G401 (cell line): Measurements from ENCODE around the gene COL5A1. TPM values are rescaled to one million over a fixed set of nuclear protein-coding genes. Genes with fewer than 3 reads are reported as not detected.
A peak's percentile ranks its signal among the peaks of the same experiment; 100 is the strongest.

Experiments used
- DNase-seq: peaks from one replicate; pipeline ENCODE4 v3.0.0-alpha.2; 2015; ENCODE audit warnings: low spot score
- in situ Hi-C: cut with HindIII; loops from 2 replicates; pipeline ENCODE4 v1.10.0; 2016; ENCODE audit warnings: low sequenced_read_pairs, mixed read lengths
- total RNA-seq: library from RNA; depleted of rRNA; stranded (reverse); fragments of >200 nt; shearing (Covaris generic); gene quantifications from 2 replicates; pipeline ENCODE4 v1.2.3, GENCODE V29; 2014

Gene COL5A1
- total RNA-seq, 1 experiment from 2014 or later, result 0.58 TPM

DNA sequence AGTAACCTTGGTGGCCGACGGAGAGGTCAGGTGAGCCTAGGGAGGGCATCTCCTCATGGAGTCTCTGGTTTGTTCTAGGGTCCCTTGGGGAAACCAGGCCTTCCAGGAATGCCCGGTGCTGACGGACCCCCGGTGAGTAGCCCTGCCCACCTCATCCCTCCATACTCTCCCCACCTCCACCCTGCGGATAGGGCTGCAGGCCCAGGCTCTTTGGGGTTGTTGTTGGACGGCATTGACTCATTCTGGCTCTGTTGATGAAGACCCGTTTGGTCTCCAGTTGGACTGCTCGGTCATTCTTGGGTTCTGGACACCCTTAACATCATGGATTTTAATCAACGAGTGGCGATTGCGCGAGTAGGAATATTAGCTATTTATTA, 126.7 kb downstream of the COL5A1 start:
- in situ Hi-C loops, result no loop called here

DNA sequence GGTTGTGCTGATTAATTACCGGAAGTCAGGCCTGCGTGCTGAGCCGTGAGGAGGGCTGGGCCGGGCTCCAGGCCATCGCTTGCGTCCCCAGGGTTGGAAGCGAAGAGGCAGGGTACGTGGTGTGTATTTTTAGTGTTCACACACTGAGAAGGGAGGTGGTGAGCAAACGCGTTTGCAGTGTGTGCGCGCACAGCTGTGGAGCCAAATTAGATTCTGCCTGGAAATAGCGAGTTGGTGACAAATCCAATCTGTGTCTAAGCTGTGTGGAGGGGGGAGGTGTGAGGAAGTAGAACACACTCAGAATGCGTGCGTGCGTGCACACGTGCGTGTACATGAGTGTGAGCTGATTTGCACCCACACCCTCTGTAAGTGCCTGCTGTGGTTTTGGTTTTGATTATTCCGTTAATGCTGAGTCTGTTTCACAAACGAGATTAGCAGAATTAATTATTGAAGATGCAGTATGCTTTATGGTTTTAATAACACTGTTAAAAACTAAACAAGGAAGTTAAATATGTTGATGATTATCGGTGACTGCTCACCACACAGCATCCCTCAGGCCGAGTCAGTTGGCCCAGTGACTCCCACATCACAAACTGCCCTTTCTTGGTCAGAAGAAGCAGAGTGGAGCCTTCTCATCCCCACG, 127.2 kb downstream of the COL5A1 start:
- in situ Hi-C loops, result no loop called here

More for the DNA sequence above, 126.7 kb downstream of the COL5A1 start:
- DNase-seq, result no peak

DNA sequence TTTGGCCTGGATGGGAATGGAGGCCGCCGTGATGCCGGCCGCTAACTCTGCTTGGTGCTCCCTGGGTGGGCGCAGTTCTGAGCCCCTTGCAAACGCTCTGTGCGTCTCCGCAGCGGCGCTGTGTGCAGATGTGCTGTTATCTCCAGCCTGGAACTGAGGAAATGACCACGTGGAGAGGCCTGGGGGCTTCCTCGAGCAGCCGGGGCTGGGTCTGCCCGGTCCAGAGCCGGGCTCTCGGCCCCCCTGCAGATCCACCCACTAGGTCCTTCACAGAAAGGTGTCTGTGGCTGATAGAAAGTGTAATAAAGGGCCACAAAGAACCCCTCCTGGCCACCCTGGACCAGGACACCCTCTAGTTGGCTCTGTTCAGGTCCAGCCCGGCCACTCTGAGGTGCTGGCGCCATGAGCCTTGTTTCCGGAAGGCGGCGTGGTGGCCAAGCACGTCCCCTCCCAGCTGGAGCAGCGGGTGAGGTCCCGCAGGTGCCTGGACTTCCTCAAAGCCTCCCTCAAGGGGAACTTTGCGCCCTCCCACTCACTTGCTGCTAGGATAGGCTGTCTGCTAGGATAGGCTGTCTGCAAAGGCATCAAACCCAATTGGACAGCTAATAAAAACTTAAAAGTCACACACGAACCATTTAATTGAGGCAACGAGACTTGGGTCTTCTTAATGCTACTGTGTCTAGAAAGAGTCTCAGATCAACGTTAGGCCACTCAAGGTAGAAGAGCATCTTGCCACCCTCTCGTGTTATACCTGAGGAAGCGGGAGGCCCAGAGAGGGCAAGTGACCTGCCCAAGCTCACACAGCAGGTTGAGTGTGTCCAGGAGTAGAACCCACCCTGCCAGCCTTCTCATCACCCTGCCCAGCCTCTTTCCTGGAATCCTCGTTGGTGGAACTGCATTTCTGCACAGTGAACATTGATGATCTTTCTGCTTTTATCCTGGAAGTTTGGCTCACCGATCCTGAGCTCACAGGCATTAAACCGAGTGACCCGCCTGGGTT, 129.7 kb downstream of the COL5A1 start:
- in situ Hi-C loops, result no loop called here
- DNase-seq, result no peak

More for the DNA sequence above, 127.2 kb downstream of the COL5A1 start:
- DNase-seq, result no peak

DNA sequence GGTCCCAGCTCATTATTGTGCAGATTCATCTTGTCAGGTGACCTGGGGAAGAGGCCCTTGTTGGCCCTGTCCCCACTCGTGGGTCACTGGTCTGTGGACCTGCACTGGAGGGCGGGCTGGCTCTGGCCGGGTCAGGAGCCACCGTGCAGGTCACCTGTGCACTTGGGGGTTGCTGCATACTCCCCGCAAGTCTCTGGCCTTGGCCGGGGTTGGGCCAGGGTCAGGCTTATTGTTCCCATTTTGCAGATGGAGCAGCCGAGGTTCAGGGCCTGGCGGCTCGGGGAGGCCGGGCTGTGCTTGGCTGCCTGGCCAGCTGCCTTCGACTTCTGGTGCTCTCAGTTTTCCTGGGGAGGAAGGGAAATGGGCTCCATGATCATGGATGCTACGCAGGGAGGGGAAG, 130.7 kb downstream of the COL5A1 start:
- in situ Hi-C loops, result no loop called here
- DNase-seq, result no peak

DNA sequence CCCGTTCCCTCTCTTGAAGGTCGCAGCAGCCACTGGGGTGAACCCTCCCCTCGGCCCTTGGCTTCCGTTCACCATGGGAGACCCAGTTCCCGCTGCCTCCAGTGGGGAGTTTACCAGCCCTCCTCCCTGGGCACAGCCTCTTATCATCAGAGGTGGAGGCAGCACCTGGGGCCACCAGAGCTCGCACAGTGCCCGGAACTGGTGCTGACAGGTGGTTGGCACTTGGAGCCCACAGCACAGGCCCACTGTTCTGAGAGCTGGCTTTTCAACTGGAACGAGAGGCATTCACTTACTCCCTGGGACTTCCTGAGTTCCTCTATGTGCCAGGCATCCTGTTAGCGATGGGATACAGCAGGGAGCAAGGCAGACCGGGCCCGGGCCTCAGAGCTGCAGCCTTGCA, 132.2 kb downstream of the COL5A1 start:
- in situ Hi-C loops, result no loop called here
- DNase-seq, result peak; percentile 25

DNA sequence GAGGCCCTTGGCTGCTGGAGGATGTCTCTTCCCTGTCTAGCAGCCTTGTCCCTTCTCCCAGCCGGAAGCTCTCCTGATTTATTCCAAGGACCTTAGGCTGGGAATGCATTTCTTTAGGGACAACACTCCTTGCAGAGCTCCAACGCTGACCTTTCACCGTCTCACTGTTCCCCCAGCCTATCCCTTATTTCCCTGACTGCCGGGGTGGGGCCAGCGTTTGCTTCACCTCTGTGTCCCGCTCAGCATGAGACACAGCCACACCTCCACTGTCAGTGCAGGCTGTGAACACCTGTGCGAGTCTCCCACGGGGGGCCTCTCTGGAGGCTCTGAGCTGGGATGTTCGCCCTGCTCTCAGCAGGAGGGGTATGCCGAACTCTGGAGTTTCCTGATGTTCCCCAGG, 132.8 kb downstream of the COL5A1 start:
- DNase-seq, result no peak
- in situ Hi-C loops, result no loop called here

DNA sequence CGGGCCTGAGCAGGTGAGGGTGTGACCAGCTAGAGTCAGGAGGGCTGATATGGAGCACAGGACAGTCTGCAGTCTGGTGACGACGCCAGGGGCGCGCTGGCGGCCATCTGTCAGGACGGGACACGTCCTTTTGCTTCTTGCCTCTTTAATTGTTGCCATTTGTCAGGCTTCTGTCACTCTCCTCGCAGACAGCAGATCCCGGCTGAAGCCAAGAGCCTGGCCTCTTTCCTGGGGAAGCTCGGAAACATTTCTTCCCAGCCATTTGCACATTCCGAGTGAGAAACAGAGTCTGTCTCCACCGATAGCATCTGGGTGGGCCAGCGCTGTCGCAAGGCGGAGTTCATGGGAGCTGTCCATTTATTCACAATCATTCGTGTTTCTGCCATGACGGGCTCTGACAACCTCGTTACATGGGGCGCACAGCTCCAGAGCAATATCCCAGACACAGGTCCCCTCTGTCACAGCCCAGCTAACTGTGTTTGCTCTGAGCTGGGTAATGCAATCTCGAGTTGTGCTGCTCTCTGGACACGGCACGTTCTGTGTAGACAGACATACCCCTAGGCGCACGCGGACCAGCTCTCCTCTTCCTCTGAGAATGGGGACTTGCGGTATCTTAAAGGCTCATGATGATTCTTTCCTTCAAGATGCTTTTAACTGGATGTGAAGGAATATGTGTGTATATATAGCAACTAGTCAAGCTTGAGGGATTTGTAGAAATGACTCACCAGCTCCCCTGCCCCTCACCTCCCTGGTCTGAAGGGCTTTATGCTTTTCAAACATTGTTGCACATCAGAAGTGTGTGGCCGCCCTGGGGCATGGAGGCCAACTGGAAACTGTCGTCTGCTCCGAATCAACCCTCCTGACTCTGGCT, 133.7 kb downstream of the COL5A1 start:
- peak; percentile 54 for DNase-seq
- in situ Hi-C loops, result no loop called here

DNA sequence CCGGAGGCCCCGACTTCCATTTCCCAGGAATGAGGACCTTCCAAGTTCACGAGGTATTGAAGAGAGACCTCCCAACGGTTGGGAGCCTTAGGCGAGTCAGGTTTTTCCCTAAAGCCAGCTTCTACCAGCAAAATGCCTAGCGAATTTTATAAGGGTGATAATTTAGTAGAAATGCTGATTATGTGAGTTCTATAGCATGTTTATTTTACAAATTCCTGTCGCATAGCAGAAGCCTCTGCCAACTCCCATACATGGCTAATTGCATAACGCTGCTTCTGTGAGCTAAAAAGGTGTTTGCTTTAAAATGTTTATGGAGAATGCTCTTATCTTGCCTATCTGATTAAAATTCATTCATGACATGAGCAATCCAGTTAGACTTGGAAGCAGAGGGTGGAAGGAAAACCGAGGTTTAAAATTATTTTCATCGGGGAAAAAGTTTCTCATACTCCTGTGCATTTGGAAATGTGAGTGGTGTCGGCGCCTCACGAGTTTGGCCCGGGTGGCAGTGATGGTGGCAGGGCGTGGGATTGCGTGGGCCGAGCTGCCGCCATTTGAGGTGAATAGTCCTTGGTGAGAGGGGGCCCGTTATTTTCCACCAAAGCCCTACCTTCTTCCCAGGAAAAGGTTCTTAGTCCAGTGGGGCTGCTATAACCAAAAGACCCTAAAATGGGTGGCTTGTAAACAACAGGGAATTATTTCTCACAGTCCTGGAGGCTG, 134.6 kb downstream of the COL5A1 start:
- no peak for DNase-seq

DNA sequence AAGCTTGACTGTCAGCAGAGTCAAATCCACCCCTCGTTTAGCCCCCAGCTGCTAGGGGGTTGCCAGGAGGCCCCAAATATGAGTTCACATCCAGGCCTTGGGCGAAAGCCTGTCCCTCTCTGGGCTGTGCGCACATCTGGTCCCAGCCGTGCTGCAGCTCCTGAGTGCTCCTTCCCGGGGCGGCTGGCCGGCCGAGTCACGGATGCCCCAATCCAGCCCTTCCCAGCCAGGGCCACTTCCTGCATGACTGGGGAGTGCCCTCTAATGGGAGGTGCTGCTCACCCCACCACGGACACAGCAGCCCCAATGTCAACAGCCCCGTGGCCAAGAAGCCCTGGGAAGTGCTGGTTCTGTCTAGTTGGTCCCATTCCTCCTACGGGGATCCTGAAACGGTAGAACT, 135.6 kb downstream of the COL5A1 start:
- no peak for DNase-seq
- in situ Hi-C loops, result no loop called here

More for the DNA sequence above, 134.6 kb downstream of the COL5A1 start:
- in situ Hi-C loops, result no loop called here

DNA sequence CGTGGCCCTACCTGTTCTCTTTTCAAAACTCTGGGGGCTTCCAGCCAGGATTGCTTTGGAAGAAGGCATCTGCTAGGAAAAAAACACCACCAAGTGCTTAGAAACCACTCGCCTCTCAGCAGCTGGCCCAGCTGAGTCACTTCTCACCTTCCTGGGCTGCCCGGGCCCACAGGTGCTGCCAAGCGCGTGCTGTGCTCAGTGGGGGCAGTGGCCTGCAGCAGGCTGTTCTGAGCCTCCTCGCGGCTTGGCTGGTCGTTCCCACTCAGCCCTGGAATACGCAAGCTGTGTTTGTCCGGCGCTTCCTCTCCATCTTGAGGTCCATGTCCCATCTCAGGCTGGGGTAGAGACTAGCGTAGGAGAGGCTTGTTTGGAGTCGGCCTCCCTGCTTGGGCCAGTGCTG, 136.6 kb downstream of the COL5A1 start:
- DNase-seq, result no peak
- in situ Hi-C loops, result no loop called here

DNA sequence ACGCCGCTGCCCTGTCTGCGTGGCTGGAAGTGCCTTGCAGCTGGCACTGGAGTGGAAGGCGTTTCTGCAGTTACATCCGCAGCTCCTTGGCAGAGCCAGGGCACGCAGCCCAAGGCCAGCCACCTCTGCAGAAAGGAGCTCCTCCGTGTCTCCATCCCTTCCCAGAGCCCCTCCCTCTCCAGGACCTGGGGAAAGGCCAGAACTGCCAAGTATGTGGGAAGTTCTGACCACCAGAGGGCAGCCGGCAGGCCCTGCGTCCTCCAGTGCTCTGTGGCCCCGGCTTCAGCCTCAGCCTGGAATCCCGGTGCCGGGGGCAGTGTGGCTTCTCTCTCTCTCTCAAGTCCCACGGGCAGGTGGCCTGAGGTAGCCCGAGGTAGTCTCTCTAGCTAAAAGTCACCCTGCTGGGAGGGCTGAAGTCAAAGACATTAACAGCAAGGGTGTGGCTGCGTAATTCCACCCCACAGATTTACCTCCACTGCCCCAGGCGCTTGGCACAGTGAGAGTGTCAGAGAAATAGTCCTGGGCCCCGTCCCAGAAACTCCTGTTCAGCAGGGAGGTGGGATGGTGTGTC, 137.3 kb downstream of the COL5A1 start:
- peak; percentile 42 for DNase-seq

DNA sequence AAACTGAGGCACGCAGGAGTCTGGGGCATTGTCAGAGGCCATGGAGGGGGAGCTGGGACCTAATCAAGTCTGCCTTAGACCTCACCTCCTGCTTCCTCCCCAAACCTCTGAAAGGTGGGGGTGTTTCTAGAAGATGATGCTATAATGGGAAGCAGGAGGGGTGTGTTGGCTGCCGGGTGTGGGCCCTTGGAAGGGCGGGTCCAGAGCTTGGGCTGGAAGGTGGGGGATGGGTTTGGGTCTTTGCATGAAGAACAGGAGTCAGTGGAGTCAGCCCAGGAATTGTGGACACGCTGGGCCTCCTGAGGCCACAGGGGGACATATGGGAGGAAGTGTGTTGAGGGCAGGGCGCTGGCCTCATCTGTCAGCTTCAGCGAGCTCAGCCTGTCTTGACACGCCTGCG, 138.0 kb downstream of the COL5A1 start:
- in situ Hi-C loops, result no loop called here
- no peak for DNase-seq

More for the DNA sequence above, 137.3 kb downstream of the COL5A1 start:
- in situ Hi-C loops, result no loop called here

DNA sequence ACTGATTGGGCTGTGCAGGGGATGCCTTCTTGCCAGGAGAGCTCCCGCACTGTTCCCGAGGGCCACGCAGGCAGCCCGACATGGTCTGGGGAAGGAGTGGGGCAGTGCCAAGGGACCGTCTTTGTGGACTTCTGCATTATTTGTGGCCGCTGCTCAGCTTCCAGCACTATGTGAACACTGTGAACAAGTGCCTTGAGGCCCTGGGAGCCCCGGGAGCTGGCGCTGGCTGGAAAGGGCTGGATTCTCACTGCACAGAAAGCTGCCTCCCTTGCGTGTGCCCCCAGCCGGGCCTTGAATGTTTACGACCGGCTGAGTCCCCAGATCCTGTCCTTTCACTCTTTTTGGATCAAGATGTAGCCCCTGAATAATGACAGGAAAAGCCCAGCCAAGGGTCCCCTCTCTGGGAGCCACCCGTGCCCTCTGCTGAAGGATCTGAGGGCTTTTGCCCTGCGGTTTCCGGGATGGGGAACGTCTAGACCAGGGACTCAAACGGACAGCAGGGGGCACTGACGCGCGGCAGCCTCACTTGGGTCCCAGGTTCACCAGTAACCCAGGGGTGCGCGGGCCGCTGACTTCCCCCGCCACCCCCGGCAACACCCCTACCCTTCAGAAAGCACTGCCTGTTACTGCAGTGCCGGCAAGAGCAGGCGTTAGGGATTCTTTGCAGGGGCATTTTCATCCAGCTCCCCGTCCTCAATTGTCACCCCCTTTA, 140.1 kb downstream of the COL5A1 start:
- DNase-seq, result no peak

DNA sequence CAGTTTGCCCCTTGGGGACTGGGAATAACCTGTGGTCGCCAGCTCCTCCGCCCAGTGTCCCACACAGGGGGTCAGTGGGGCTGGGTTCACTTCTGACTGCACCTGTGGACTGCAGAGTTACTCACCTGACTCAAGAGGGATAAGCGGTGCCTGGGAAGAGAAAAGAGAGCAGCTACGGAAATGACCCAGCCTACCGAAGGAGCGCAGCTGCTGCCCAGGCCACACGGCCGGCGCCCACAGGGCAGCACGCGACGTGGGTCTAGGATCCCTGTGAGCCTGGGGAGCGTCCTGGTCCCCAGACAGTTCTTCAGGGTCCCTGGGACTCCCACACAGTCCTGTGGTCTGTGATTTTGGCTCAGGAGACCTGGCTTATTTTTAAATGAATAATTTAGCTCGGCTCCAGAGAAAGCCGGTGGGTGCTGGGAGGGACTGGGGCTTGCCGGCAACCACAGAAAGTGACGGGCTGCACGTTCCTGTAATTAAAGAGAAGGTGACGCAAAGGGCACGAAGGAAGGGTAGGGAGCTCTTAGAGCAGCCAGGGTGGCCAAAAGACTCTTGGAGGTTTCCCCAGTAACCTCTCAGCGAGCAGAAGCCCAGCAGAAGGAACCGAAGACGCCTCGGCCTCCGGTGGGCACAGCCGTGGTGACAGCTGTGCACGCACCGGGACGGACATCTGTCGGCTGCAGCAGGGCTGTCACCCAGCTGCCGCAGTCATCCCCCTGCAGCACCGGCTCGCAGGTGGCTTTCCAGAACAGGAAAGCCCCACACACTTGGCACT, 141.5 kb downstream of the COL5A1 start:
- DNase-seq, result no peak
- in situ Hi-C loops, result no loop called here

More for the DNA sequence above, 140.1 kb downstream of the COL5A1 start:
- in situ Hi-C loops, result no loop called here

DNA sequence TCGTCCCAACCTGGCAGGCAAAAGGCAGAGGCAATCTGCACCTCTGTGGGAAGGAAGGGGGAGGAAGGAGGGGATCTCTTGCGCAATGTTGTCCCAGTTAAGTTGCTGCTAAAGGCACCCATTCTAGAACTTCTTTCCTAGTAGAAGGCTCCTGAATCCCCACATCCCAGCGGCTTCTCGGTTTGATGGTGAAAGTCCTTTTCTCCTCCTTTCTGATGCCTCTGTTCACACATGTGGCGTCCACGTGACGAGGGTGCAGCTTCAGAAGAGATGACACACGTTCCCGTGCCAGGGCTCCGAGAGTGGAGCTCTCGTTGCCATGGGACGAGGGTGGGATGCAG, 142.1 kb downstream of the COL5A1 start:
- DNase-seq, result no peak
- in situ Hi-C loops, result no loop called here

DNA sequence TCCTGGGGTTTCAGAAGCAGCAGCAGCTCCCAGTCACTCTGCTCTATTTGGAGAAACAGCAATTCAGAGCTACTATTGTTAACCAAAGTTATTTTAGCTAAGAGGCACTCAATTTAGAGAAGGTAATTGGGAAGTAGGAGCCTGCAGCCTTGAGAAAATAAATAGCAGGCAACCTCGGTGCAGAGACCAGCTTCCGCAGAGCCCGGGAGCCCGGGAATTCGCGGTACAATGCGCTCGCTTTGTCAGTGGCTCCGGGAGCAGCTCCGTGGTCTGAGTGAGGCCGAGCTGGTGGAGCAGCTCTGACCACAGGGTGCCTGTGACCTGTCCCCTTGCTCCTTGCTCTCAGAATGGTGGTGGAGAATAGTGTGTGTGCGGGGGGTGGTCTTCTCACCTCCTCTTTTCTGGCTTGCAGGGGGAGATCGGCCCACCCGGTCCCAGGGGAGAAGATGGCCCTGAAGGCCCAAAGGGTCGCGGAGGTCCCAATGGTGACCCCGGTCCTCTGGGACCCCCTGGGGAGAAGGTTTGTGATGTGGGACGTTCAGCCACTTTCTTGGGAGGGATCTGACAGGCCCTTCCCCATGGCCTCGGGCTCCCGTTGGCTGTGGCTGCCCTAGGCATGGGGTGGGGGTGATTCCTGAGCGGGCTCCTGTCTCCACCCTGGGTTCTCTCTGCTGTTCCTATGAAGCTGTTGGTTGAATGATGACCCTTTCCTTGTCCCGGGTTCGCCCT, 143.1 kb downstream of the COL5A1 start:
- DNase-seq, result no peak
- in situ Hi-C loops, result no loop called here
